Measurements from ENCODE around the gene STIP1.

The STIP1 gene

DNA sequence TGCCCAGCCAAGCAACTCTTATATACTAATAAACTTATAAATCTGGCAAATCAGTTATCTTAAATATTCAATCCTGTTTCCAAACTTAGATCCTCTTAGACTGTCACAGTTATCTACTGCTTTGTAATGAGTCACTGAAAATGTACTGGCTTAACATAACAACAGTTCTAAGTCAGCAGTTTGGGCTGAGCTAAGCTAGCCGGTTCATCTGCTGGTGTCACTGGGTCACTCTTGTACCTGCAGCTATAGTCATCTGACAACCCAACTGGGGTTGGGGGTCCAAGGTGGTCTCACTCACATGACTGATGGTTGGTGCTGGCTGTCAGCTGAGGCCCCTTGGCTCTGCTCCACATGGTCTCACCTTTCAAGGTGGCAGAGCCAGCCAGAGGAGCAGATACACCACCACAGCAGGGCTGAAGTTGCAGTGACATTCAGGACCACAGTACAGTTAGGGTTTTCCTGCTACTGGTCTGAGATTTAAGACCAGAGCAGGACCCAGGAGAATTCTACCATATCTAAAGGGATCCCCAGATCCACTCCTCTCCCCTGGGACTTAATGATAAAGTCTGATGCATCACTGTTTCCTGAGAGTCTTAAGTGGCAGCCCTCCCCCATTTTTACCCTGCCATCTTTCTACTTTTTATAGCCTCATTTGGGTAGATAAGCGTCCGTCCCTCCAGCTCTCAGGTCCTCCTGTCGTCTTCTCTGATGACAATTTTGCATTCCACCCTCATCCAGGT lies 12.2 kb upstream of the STIP1 start:
- no peaks in the 10 kb centered on the region for H3K4me1 ChIP-seq
- H3K36me3 ChIP-seq (ENCODE audit: control insufficient read depth, insufficient read depth, low read length), result no peaks in the 10 kb centered on the region
- H3K9ac ChIP-seq, result no peak overlapping the region
- H3K4me2 ChIP-seq (ENCODE audit: low read length), result no peak overlapping the region
- TF ChIP-seq, protein P1, sequence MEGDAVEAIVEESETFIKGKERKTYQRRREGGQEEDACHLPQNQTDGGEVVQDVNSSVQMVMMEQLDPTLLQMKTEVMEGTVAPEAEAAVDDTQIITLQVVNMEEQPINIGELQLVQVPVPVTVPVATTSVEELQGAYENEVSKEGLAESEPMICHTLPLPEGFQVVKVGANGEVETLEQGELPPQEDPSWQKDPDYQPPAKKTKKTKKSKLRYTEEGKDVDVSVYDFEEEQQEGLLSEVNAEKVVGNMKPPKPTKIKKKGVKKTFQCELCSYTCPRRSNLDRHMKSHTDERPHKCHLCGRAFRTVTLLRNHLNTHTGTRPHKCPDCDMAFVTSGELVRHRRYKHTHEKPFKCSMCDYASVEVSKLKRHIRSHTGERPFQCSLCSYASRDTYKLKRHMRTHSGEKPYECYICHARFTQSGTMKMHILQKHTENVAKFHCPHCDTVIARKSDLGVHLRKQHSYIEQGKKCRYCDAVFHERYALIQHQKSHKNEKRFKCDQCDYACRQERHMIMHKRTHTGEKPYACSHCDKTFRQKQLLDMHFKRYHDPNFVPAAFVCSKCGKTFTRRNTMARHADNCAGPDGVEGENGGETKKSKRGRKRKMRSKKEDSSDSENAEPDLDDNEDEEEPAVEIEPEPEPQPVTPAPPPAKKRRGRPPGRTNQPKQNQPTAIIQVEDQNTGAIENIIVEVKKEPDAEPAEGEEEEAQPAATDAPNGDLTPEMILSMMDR (IDR thresholded peaks at IDR 0.05), result no peak
- H3K27me3 ChIP-seq (ENCODE audit: control insufficient read depth, insufficient read depth, low read length), result no peaks in the 10 kb centered on the region
- H3K79me2 ChIP-seq, result no peaks in the 10 kb centered on the region
- H3K27ac ChIP-seq, result no peak overlapping the region
- no peak overlapping the region for H3K4me3 ChIP-seq (ENCODE audit: low read depth, low read length)
- H2AFZ ChIP-seq, result no peak overlapping the region
- no peaks in the 10 kb centered on the region for H3K9me3 ChIP-seq (ENCODE audit: control insufficient read depth, low read length)

- Histone ChIP-seq H3K4me3 (ENCODE audit: low read depth, low read length) (no peak overlapping the region), H3K36me3 (ENCODE audit: control insufficient read depth, insufficient read depth, low read length) (no peaks in the 10 kb centered on the region), H3K27me3 (ENCODE audit: control insufficient read depth, insufficient read depth, low read length) (no peaks in the 10 kb centered on the region), H3K9ac (no peak overlapping the region), H3K4me1 (peaks cover 4% of the 10 kb centered on the region), H3K4me2 (ENCODE audit: low read length) (no peak overlapping the region), H3K79me2 (no peaks in the 10 kb centered on the region), H2AFZ (no peak overlapping the region), H3K9me3 (ENCODE audit: control insufficient read depth, low read length) (no peaks in the 10 kb centered on the region), H3K27ac (no peak overlapping the region)
- TF ChIP-seq, protein P1 (IDR thresholded peaks at IDR 0.05), result no peak
Observed at GRCh38 chr11:64176751-64177150, 9.2 kb upstream of the STIP1 start.

GRCh38 chr11:64178203-64178602 lies 7.8 kb upstream of the STIP1 start:
- Histone ChIP-seq H3K9me3 (ENCODE audit: control insufficient read depth, low read length) (no peaks in the 10 kb centered on the region), H3K36me3 (ENCODE audit: control insufficient read depth, insufficient read depth, low read length) (no peaks in the 10 kb centered on the region), H3K4me3 (ENCODE audit: low read depth, low read length) (no peak overlapping the region), H3K4me2 (ENCODE audit: low read length) (no peak overlapping the region), H3K9ac (no peak overlapping the region), H2AFZ (no peak overlapping the region), H3K27me3 (ENCODE audit: control insufficient read depth, insufficient read depth, low read length) (no peaks in the 10 kb centered on the region), H3K4me1 (peaks cover 4% of the 10 kb centered on the region), H3K27ac (no peak overlapping the region), H3K79me2 (no peaks in the 10 kb centered on the region)
- TF ChIP-seq, protein P1 (IDR thresholded peaks at IDR 0.05), result no peak

- no peak overlapping the region for H3K4me2 ChIP-seq (ENCODE audit: low read length)
- TF ChIP-seq, protein P1 (IDR thresholded peaks at IDR 0.05), result no peak
- H3K9ac ChIP-seq, result no peak overlapping the region
- H3K27me3 ChIP-seq (ENCODE audit: control insufficient read depth, insufficient read depth, low read length), result no peaks in the 10 kb centered on the region
- no peaks in the 10 kb centered on the region for H3K9me3 ChIP-seq (ENCODE audit: control insufficient read depth, low read length)
- H3K79me2 ChIP-seq, result no peaks in the 10 kb centered on the region
- H3K4me1 ChIP-seq, result peaks cover 4% of the 10 kb centered on the region
- no peak overlapping the region for H2AFZ ChIP-seq
- H3K27ac ChIP-seq, result no peak overlapping the region
- H3K4me3 ChIP-seq (ENCODE audit: low read depth, low read length), result no peak overlapping the region
- H3K36me3 ChIP-seq (ENCODE audit: control insufficient read depth, insufficient read depth, low read length), result no peaks in the 10 kb centered on the region
Observed at GRCh38 chr11:64178951-64179639, 6.9 kb upstream of the STIP1 start.

All from parathyroid adenoma (tissue), 2 donors.